Measurements from ENCODE around the gene RABGAP1.

RABGAP1 gene

GRCh38 chr9:122955961-122956360, 15.1 kb downstream of the RABGAP1 start:
- no peak for TF ChIP-seq CTCF (IDR thresholded peaks at IDR 0.05; ENCODE audit: extremely low read depth, missing control alignments)
- DNase-seq (ENCODE audit: low spot score) = no peak

GRCh38 chr9:122961139-122961538, 20.3 kb downstream of the RABGAP1 start:
- TF ChIP-seq CTCF (IDR thresholded peaks at IDR 0.05; ENCODE audit: extremely low read depth, missing control alignments) = no peak
- no peak for DNase-seq (ENCODE audit: low spot score)

- TF ChIP-seq CTCF (IDR thresholded peaks at IDR 0.05; ENCODE audit: extremely low read depth, missing control alignments) = no peak
- DNase-seq (ENCODE audit: low spot score) = no peak
Measured at GRCh38 chr9:122975196-122975595, 34.4 kb downstream of the RABGAP1 start.

- TF ChIP-seq CTCF (IDR thresholded peaks at IDR 0.05; ENCODE audit: extremely low read depth, missing control alignments) = no peak
- no peak for DNase-seq (ENCODE audit: low spot score)
Measured at GRCh38 chr9:122978601-122979000, 37.8 kb downstream of the RABGAP1 start.

GRCh38 chr9:122986010-122986409, 45.2 kb downstream of the RABGAP1 start:
- no peak for TF ChIP-seq CTCF (IDR thresholded peaks at IDR 0.05; ENCODE audit: extremely low read depth, missing control alignments)
- no peak for DNase-seq (ENCODE audit: low spot score)

- no peak for DNase-seq (ENCODE audit: low spot score)
- no peak for TF ChIP-seq CTCF (IDR thresholded peaks at IDR 0.05; ENCODE audit: extremely low read depth, missing control alignments)
Measured at GRCh38 chr9:122988141-122988540, 47.3 kb downstream of the RABGAP1 start.

GRCh38 chr9:122988920-122989621, 48.3 kb downstream of the RABGAP1 start:
- DNase-seq (ENCODE audit: low spot score) = peak; percentile 19

More at GRCh38 chr9:122988920-122989621, 48.3 kb downstream of the RABGAP1 start:
- TF ChIP-seq CTCF (IDR thresholded peaks at IDR 0.05; ENCODE audit: extremely low read depth, missing control alignments) = no peak
